GM20000 (cell line): Measurements from ENCODE around the gene DCUN1D2.

ENCODE experiments used
- DNase-seq: peaks from one replicate; pipeline ENCODE4 v3.0.0; 2012; ENCODE audit warnings: low spot score
- CTCF ChIP-seq: IDR thresholded peaks from 2 replicates; pipeline ENCODE4 v1.5.1; 2012; ENCODE audit warnings: mild to moderate bottlenecking, control low read depth; ENCODE audit errors: extremely low read depth, missing control alignments

DCUN1D2 gene

GRCh38 chr13:113419531-113420193 lies 70.8 kb downstream of the DCUN1D2 start:
- no peak for DNase-seq
- no peak for TF ChIP-seq CTCF

DNA sequence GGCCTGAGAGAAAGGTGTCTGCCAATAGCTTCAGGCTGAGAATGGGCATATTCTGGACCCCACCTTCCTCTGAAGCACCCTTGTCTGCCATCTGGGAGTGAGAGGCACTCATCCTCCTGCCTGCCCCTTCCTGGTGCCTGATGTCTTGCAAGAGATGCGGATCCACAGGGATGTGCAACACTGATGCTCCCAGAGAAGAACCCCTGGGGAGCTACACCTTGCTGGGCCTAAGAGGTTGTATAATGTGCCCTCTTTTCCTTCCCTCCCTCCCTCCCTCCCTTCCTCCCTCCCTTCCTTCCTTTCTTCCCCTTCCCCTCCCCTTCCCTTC lies 71.8 kb downstream of the DCUN1D2 start:
- DNase-seq: no peak

DNA sequence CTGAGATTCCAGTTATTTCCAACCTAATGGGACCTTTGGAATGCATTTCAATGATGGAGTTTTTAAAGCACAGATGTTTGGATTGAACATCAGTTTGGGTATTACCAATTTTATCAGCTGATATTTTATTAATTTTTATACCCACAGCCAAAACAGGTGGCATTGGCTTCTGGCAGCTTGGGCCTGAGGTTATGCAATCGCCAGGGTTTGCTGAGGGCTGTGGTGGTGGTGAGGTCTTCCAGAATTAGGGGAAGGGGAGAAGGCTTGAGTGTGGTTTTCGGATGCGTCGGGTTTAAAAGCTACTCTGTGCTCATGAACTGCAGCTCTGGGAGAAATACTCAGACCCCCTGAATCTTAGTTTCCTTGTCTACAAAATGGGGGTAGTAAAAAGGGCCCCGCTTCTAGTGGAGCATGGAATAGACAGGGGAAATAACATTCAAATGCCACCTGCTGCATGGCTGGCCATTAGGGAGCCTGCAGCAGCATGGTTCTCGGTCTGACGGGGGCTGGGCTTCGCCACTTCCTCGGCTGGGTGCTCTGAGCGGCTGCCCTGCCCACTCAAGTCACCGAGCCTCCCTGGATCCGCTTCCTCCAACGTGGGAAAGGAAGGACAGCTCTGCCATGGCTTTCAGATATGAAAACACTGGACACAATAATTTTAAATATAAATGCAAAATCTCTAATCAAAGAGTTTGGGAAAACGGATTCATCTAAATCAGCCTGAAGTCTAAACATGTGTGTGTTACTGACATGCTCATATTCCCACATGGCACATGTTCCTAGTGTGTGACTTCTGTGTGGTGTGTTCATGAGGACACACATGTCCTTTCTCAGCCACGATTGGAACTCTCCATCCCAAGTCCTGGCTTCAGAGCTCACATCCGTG lies 72.4 kb downstream of the DCUN1D2 start:
- TF ChIP-seq CTCF: no peak

More for the DNA sequence above, 71.8 kb downstream of the DCUN1D2 start:
- no peak for TF ChIP-seq CTCF

DNA sequence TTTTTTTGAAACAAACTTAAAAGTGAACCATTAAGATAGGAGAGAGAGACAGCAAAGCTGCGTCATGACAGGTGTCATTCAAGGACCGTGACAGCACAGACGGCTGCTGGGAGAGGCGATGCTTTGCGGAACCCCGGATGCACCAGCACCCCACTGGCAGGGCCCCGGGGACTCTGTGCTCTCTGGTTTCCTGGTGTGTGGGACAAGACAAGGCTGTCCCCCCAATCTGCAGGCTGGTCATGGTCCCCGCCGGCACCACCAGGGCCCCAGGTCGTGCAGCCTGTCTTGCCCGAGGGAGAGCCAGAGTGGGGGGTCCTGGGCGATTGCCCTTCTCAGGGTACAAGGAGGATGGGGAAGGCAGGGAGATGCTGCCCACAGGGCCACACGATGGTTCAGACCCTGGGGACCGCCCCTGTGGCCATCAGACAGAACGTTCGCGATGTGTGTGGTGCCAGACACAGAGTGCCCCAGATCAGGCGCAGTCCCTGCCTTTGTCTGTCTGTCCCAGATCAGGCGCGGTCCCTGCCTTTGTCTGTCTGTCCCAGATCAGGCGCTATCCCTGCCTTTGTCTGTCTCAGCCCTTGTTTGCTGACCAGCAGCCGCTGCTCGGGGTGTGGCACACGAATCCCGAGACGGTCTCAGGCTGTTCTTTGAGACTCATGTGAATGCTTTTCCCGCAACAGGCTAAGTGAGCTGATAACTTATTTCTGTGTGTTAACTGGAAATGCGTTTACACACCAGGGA lies 73.3 kb downstream of the DCUN1D2 start:
- DNase-seq: no peak
- no peak for TF ChIP-seq CTCF

More for the DNA sequence above, 72.4 kb downstream of the DCUN1D2 start:
- no peak for DNase-seq

DNA sequence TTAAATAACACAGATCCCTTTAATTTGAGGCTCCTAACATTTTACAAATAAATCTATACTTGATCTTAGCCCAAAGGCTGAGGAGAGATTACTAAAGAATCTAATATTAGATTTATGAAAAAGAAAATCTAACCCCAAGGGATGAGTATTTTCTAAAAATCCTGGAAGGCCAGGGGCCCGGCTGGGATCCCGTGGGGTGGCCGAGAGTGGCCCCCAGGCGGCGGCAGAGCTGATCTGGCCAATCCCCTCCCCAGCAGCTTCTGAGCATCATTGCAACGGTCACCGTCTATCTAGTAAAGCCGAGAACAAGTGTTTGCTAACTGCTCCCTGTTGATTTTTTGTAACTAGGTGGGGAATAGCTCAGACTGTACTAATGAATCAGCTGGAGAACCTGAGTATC lies 74.7 kb downstream of the DCUN1D2 start:
- TF ChIP-seq CTCF: no peak
- no peak for DNase-seq

DNA sequence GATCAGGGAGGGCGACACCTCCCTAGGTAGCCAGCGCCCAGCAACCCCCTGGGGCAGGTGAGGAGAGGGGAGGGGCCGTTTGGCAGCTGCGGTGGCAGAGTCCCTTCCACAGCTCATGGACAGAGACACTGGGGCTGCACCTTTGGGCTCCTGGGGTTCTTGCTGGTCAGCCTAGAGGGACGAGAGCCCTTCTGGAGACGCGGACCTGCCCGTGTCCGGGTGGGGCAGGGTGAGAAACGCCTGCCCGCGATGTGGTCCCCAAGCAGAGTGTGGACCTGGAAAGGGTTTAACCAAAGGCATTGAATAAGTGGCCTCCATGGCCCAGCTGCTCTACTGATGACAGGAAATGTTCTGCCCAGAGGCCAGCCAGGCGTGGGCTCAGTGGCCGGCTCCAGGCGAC lies 75.5 kb downstream of the DCUN1D2 start:
- no peak for DNase-seq
- no peak for TF ChIP-seq CTCF

DNA sequence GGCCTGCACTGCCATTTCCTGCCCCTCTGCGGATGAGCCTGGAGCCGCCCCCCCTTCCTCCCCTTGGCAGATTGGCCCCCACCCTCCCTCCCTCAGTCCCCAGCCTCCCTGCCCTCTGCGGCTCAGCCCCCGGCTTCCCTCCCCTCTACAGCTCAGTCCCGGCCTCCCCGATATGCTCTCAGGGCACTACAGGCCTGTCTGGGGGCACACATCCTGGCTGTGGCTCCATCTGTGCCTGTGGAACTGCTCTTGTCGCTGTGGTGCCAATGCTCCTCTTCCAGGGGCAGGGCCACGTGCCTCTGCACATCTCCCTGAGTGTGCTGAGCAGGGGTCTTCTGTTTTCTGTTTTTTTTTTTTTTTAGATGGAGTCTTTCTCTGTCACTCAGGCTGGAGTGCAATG lies 76.2 kb downstream of the DCUN1D2 start:
- TF ChIP-seq CTCF: no peak
- DNase-seq: no peak
